NCI-H460 (cell line): ENCODE data around the gene COLQ. TPM values are rescaled to one million over a fixed set of nuclear protein-coding genes. Genes with fewer than 3 reads are reported as not detected.
"Not testable (repeated sequence)": the region's sequence is repeated elsewhere in the genome, so short reads cannot be mapped to it uniquely, and the experiment has no call there.

Source experiments
- DNase-seq: peaks from one replicate; pipeline ENCODE4 v3.0.0-alpha.2; 2016; ENCODE audit warnings: low read depth; ENCODE audit errors: extremely low read depth
- total RNA-seq: library from RNA; depleted of rRNA; stranded (reverse); fragments of >200 nt; shearing (Covaris generic); gene quantifications from 2 replicates; pipeline ENCODE4 v1.2.3, GENCODE V29; 2014

The COLQ gene
- total RNA-seq, 1 experiment from 2014 or later = not detected

DNA sequence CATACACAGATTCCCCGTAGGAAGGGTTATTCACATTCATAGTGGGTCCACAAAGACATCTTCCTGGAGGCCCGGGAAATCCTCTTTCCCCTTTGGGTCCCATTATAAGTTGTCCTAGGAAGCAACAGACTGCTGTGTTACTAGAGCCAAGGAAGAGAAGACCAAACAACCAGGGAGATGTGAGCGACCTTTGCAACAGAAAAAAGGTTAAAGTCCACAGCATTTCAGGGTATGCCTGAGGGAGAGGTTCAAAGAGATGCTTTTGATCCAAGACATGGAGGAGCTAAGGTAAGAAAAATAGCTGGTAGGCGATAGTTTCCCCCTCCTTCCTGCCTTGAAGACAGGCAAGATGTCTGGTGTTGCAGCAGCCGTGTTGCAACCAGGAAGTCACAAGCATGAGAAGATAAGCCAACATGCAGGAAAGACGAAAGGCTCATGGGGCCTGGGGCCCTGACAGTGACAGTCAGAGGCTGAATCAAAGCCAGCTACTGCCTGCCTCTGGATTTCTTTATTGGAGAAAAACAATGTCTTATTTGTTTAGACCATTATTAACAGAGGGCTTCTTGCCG lies 63.2 kb downstream of the COLQ start:
- no peak for DNase-seq

DNA sequence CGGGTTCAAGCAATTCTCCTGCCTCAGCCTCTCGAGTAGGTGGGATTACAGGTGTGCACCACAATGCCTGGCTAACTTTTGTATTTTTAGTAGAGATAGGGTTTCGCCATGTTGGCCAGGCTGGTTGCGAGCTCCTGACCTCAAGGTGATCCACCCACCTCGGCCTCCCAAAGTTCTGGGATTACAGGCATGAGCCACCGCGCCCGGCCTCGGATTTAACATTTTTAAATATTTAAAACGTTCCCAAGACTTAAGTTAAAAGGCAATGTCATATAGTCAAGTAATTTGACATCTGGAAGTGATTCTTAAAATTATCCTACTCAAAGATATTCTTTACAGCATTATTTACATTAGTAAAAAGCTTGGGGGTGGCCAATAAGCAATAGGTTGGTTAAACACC lies 64.6 kb downstream of the COLQ start:
- not testable (repeated sequence) for DNase-seq

DNA sequence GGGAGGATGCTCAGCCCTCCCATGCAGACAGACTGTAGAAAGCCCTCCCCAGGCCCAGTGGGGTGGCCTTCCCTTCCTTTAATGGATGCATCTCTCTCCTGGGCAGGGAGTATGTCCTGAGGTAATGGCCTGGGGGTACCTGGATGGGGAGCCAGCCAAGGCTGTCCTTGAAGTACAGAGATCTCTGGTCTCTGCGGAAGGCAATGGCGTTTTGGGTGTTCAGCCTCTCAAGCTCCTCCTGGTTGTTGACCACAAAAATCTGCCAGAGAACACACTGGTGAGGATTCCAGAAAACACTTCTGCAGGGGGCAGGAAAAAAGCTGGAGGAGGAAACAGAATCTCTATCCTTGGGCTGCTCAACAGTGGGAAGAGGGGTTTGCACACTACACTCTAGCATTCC lies 65.2 kb downstream of the COLQ start:
- no peak for DNase-seq

DNA sequence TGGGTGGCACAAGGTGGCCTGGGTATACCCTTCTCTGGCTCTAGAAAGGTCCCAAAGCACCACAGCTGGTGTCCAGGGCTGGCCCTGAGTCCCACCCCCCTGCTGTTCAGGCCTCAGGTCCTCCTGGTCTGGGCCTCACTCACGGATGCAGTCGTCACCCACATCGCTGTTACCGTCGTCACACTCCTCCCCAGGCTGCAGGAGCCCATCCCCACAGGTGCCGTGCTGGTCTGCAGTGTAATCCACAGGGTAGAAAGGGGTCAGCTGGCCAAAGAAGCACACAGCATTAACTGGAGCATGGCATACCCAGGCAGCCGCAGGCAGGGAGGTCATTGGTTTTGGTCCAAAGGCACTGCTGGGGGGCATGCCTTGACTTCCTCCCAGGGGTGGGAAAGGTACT lies 65.8 kb downstream of the COLQ start:
- DNase-seq = no peak

DNA sequence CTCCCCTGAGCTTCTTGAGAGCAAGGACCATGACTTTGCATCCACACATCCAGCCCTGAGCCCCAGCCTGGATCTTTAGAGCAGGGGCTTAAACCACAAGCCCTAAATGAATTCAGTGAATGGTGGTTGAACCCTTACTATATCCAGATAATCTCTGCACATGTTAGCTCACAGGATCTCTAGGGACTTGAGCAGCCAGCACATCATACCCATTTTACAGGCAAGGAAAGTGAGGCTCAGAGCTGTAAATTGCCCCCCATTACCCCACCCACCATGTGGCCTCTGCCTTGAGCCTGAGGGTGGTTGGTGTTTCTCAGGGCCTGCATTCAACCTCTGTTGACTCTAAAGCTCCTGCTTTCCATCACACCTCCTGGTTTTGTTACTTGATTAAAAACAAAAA lies 66.5 kb downstream of the COLQ start:
- no peak for DNase-seq

DNA sequence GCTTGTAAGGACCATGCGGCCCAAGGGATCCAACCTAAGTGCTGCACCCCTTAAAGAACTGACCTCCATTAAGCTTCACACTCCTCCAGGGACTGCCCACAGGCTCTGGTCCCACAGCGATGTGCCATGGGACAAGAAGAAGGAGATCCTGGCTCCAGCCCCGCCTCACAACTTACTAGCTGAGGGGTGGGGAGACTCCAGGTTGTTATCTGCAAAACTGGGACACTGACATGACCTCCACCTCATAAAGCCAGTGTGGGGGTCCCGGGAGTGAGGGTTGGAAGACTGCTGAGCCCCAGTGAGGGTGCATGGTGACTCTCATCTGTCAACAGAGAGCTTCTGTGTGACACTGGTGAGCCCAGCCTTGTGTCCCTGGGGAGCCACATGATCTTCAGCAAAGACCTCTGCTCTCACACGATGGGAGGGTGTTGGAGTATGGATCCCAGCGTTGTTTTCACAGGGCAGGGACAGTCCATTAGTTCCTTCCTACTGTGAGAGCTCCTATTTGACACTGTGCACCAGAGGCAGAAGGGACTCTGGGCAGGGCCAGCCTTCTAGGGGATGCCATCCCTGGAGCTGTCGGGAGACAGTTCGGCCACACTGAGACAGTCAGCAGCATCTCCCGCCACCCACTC lies 67.4 kb downstream of the COLQ start:
- DNase-seq = no peak

DNA sequence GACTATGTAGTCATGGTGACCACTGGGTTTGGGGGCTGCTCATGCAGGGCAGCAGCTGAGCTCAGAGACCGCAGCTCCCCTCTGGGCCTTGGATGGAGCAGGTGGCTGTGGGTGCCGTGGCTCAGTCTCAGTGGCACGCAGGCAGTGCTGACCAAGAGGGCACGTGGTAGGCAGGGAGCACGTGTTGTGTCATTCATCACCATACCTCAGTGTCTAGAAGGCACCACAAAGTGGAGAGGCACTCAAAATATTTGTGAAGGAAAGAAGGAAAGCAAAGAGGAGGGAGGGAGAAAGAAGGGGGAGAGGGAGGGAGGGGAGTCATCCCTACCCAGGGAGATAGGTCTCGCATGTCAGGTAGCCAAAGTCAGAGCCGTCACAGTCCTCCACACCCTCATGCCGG lies 68.0 kb downstream of the COLQ start:
- DNase-seq = no peak

DNA sequence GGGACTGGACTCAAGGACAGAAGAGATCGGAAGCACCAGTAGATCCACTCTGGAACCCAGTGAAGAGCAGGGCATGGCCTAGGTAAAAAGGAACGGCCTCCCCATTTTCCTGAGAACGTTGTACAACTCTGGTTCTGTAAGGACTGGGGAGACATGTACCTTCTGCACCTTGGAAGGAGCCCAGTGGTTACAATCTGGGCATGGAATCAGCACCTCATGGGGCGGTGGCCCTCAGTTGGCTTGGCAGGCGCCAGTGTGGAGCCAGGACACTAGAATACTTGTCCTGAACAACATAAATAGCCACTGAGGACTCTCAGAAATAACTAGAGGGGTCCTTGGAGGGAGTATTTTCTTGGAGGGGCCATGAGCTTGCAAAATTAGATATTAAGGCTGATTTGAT lies 68.5 kb downstream of the COLQ start:
- no peak for DNase-seq

DNA sequence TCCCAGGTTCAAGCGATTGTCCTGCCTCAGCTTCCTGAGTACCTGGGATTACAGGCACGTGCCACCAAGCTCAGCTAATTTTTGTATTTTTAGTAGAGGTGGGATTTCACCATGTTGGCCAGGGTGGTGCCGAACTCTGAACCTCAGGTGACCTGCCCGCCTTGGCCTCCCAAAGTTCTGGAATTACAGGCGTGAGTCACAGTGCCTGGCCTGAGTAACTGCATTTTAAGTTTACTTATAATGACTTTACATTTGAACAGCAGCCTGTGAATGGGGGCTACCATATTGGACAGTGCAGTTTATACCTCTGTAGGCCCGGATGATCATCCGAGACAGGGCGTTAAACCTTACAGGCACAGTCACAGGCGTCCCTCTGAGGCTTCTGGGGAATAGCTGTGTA lies 69.3 kb downstream of the COLQ start:
- DNase-seq = no peak

DNA sequence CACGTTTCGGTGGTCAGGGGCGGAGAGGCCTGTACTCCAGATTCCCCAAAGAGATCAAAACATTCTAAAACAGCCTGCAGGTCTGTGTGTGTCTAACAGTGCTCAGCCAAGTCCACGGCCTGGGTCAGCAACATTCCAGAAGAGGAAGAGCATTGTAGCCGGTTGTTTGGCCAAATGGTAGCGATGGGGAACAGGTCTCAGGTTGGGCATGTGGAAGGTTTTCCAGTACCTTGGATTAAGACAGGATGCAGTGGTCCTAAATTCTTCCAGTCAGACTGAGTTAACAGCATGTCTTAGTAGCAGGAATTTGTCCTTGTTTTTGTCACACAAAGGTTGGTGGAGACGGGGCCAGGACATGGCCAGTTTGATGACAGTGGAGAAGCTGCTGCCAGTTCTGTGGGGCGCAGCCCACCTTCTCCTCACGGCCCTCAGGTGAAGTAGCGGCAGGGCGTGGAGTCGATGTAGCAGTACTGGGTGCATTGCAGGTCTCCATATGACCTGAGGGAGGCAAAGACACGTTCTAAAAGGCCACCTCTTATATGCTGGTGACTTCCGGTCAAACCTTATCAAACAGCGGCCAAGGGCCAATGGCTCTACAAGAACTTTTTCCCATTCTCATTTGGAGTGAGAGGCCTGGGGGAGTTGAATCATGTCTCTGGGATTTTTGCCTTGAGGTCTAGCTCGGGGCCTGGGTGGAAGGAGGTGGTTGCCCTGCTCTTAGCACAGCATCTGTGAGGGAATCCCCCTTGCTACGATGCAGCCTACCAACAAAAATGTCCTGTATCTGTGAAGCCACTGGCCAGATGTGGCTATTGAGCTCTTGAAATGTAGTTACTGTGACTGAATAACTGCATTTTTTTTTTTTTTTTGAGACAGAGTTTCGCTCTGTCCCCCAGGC lies 70.0 kb downstream of the COLQ start:
- no peak for DNase-seq

DNA sequence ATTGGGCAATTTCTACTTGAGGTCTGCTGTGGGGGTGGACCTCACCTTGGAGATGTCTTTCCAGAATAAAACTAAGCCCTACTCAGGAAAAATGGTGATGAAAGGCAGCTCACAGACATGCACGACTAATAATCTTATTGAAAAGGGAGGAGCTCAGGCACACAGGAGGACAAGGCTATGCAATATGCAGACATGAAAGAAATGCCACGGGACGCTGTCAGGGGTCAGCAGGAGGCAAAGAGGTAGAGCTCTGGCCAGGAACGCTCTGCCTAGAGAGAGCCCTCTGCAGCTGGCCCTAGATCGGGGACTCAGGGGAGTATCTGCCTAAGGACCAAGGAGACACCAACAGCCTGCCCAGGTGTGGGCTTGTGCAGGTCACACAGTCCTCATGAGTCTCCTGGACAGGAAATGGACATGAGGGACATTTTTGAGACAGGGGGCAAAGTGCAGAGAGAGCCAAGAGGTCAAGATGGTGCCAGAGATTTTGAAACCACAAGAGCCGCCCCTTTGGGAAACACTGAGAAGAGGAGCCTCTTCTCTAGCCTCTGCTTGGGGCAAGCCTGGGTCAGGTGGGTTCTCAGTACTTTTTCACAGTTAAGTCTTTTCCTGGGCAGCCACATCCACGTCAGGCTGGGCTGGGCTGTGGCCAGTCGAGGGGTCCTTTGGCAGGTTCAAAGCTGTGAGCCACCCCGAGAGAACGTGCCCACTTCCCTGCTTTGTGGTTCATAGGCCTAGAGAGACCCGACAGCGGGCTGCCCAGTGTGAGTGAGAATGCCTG lies 70.9 kb downstream of the COLQ start:
- no peak for DNase-seq

DNA sequence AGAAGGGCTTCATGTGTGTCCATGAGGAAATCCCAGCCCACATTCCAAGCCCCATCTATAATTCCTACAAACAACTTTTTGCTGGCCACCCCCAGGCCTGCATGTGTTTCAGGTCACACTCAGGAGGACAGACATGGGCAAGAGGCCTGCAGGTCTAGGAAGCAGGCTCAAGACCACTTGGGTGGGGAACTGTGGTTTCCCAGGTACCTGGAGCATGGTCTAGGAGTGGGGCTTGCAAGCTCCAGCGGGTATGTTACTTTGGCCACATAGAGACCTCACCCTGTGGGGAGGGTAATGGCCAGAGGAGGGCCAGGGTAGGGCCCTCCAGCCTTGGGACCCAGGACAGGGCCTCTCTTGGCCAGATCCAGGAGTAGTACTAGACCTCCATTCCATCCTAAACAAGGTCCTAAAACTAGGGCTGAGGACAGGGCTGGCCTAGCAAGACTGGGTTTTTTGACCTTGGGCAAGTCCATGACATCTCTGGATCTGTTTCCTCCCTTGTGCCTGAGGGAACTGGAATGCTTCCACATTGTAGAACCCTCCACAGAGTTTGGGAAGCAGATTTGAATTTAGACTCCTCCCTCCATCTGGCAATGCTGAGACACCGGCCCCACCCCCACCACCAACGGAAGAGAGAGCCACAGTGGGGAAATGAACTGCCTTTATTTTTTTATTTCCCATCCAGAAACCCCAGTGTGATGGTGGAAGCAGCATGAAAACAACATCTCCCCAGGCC lies 71.8 kb downstream of the COLQ start:
- no peak for DNase-seq

DNA sequence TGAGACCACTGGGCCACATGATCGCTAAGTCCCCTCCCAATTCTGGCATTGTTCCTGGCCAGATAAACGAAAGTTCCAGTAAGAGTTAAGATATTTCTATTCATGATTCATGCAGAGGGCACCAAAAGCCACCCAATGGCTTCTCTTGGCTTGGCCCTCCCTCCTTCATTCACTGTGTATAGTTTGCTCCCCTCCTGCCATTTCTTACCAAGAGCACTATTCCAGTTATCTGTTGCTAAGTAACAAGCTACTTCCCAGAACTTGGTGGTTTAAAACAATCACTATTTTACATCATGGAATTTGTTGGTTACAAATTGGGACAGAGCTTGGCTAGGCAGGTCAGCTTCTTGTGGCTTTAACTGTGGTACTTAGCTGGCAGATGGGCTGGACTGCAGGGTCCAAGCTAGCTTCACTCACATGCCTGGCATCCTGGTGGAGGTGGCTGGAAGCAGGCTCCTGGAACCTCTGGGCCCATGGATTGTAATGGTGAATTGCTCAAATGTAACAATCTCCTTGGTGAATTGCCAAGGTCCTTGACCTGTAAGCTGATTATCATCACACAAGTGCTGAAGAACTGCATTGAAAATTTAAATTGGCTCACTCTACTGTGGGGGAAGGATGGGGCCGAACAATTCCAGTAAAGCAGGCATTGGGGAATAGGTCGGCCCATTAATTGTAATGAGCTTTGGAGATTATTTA lies 77.5 kb downstream of the COLQ start:
- no peak for DNase-seq

DNA sequence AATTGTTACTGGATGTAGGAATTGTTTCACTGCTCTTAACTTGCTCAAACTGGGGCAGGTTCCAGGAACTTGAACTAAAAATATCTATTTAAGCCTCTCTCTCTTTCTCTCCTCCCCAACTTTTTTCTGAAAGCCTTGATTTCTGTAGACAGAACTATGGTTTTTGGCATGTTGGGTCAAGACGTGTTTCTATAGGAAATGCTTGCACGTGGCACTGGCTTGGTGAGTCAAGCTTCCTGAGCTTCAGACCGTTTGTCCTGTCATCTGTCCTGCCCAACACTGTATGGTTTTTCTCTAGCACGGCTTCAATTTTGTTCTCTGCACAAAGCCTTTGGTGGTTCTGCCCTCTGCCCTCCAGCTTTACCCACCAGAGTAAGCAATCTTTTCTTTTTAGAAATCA lies 80.6 kb downstream of the COLQ start:
- DNase-seq = no peak

DNA sequence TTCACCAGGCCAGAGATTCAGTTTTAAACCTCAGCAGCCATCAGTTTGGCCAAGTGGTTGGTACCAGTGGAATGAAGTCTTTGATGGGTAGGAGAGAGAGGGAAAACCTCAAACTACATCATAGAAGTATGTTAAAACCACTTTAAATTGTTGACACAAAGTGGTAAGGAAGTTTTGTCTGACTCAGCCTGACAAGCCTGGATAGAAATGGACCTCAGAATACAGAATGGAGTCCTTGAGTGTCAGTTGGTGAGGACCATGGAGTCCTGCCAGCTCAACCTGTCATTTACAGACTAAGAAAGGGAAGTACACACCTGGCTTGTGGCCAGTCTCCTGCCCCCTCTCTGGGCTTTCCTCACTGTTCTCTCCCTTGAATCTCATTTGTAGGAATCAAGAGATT lies 82.0 kb downstream of the COLQ start:
- no peak for DNase-seq

DNA sequence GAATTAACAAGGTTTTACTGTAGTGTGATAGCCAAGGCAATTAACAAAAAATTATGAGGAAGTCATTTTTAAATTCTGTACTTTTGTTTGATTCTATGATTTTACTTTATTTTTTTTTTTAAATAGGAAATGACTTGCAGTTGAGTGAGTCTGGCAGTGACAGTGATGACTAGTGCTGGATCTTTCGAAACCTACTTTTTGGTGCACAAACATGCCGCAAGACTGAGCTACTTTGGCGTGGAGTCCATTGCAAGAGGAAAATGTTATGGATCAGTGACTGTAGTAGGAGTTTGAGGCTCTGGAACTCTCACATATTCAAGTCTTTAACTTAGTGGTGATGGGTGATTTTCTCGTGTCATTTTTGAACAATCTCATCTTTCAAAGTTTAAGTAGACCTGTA lies 82.5 kb downstream of the COLQ start:
- DNase-seq = no peak

DNA sequence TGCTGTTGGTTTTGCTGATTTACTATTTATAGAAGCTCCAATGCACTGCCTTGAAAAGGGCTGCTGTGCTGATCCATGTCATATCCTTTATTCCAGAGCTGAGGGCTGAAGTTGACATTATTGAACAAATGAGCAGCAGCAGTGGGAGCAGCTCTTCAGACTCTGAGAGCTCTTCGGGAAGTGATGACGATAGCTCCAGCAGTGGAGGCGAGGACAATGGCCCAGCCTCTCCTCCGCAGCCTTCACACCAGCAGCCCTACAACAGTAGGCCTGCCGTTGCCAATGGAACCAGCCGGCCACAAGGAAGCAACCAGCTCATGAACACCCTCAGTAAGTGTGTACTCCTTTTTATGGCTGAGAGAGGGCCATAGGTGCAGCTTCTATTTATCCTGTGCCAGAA lies 85.3 kb downstream of the COLQ start:
- no peak for DNase-seq

DNA sequence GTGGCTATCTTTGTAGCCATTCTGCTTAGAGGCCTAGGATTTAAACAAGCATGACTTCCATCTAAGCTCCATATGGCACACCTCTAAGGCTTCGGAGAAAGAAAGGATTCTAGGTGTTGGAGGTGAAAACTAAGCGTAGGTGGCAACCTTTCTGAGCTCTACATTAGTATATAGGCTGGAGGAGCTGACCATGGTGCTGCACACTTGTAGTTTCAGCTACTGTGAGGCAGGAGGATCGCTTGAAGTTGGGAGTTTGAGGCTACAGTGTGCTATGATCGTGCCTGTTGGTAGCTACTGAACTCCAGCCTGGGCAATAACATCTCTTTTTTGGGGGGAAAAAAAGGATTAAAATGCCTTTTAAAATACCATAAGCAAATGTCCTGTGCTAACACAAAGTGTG lies 86.8 kb downstream of the COLQ start:
- DNase-seq = no peak

DNA sequence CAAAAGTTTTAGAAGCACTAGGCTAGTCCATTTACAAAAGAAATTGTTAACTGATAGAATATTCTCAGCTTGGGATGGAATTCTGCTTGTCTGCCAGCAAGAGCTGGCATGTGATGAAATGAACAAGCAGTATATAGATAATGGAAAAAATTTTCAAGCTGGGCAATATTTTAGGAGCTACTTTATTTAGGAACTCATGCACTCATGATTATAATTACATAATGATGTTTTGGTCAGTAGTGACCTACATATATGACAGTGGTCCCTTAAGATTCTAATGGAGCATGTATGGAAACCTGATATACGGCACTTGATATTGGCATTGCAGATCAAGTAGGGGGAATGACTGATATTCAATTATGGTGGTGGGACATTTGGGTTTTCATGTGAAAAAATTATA lies 88.0 kb downstream of the COLQ start:
- no peak for DNase-seq

DNA sequence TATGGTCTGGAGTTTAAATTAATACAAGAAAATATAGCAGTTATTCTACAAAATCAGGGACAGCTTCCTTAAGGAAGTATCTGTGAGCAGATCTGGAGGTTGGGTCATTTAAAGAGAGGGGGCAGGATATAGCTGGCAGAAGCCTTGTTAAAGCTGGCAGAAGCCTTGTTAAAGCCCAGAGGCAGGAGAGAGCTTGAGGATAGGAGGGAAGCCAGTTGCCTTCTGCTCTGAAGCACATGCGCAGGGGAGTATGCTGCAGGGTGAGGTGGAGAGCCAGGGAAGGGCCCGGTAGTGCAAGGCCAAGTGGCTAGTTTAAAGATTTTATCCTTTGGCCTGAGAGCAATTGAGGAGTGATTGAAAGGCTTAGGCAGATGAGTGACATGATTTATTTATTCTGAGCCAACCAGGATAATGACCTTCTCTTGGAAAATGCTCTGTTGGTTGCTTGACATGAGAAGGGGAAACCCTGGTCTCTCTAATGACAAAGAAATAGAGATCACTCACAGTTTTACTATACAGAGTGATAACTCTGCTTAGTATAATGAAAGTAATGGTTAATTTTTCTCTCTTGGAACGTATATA lies 90.2 kb downstream of the COLQ start:
- no peak for DNase-seq
